H9 (cell line): Measurements from ENCODE around the gene FAM149A. TPM values are rescaled to one million over a fixed set of nuclear protein-coding genes. Genes with fewer than 3 reads are reported as not detected.

Experiments used
- DNase-seq: peaks from one replicate; pipeline ENCODE4 v3.0.0-alpha.2; 2017
- H2AFZ ChIP-seq: one replicate; pipeline ENCODE4 v1.6.1; 2013; ENCODE audit warnings: mild to moderate bottlenecking, low read length, control low read depth, moderate library complexity
- H2AK5ac ChIP-seq: 2 replicates; pipeline ENCODE4 v1.6.1; 2013; ENCODE audit warnings: low read length, control low read depth, mixed read lengths; ENCODE audit not compliant: insufficient read length
- H2BK120ac ChIP-seq: one replicate; pipeline ENCODE4 v1.6.1; 2013; ENCODE audit warnings: low read depth, mild to moderate bottlenecking, low read length, control low read depth, inconsistent platforms; ENCODE audit not compliant: poor library complexity, severe bottlenecking
- H2BK12ac ChIP-seq: 2 replicates; pipeline ENCODE4 v1.6.1; 2013; ENCODE audit warnings: low read length, control low read depth, mixed read lengths, low read depth; ENCODE audit not compliant: insufficient read length
- H2BK15ac ChIP-seq: 2 replicates; pipeline ENCODE4 v1.6.1; 2013; ENCODE audit warnings: low read depth, low read length, control low read depth
- H2BK20ac ChIP-seq: one replicate; pipeline ENCODE4 v1.6.1; 2013; ENCODE audit warnings: low read depth, mild to moderate bottlenecking, low read length, control low read depth, inconsistent platforms; ENCODE audit not compliant: poor library complexity, severe bottlenecking
- H2BK5ac ChIP-seq: 2 replicates; pipeline ENCODE4 v1.6.1; 2013; ENCODE audit warnings: low read length, control low read depth, mixed read lengths; ENCODE audit not compliant: insufficient read length
- H3K14ac ChIP-seq: 2 replicates; pipeline ENCODE4 v1.6.1; 2013; ENCODE audit warnings: low read length, control low read depth; ENCODE audit not compliant: insufficient read depth
- H3K18ac ChIP-seq: 2 replicates; pipeline ENCODE4 v1.6.1; 2013; ENCODE audit warnings: low read depth, mild to moderate bottlenecking, mixed read lengths, low read length, control low read depth; ENCODE audit not compliant: insufficient read length
- H3K23ac ChIP-seq: 2 replicates; pipeline ENCODE4 v1.6.1; 2013; ENCODE audit warnings: low read length, control low read depth, mixed read lengths, low read depth; ENCODE audit not compliant: insufficient read length
- H3K23me2 ChIP-seq: 2 replicates; pipeline ENCODE4 v1.6.1; 2013; ENCODE audit warnings: low read depth, mild to moderate bottlenecking, mixed read lengths, low read length, control low read depth; ENCODE audit not compliant: insufficient read length, poor library complexity, severe bottlenecking
- H3K27ac ChIP-seq: 2 replicates; pipeline ENCODE4 v1.5.1; 2013; ENCODE audit warnings: low read length, control low read depth, mixed read lengths, low read depth; ENCODE audit not compliant: insufficient read length
- H3K27me3 ChIP-seq: 2 replicates; pipeline ENCODE4 v1.6.1; 2013; ENCODE audit warnings: low read length, control low read depth, inconsistent platforms; ENCODE audit not compliant: insufficient read depth
- H3K4ac ChIP-seq: 2 replicates; pipeline ENCODE4 v1.6.1; 2013; ENCODE audit warnings: low read depth, mild to moderate bottlenecking, control low read depth, inconsistent platforms, low read length, moderate library complexity
- H3K4me1 ChIP-seq: 2 replicates; pipeline ENCODE4 v1.6.1; 2013; ENCODE audit warnings: low read length, control low read depth, inconsistent platforms; ENCODE audit not compliant: insufficient read depth
- H3K4me2 ChIP-seq: 2 replicates; pipeline ENCODE4 v1.6.1; 2013; ENCODE audit warnings: low read length, control low read depth, mixed read lengths; ENCODE audit not compliant: insufficient read length, insufficient read depth
- H3K56ac ChIP-seq: 2 replicates; pipeline ENCODE4 v1.6.1; 2013; ENCODE audit warnings: low read depth, mild to moderate bottlenecking, mixed read lengths, low read length, control low read depth; ENCODE audit not compliant: insufficient read length
- H3K79me1 ChIP-seq: 2 replicates; pipeline ENCODE4 v1.6.1; 2013; ENCODE audit warnings: low read depth, mild to moderate bottlenecking, moderate library complexity, low read length, control low read depth, inconsistent platforms; ENCODE audit not compliant: insufficient read depth, poor library complexity, severe bottlenecking
- H3K79me2 ChIP-seq: 2 replicates; pipeline ENCODE4 v1.6.1; 2013; ENCODE audit warnings: low read length, control low read depth, inconsistent platforms; ENCODE audit not compliant: insufficient read depth
- H3K9ac ChIP-seq: 2 replicates; pipeline ENCODE4 v1.6.1; 2013; ENCODE audit warnings: low read length, control low read depth, mixed read lengths; ENCODE audit not compliant: insufficient read length; ENCODE audit errors: extremely low read depth
- H3K9me3 ChIP-seq: one replicate; pipeline ENCODE4 v1.6.1; 2013; ENCODE audit warnings: low read depth, low read length, inconsistent platforms; ENCODE audit not compliant: control insufficient read depth
- H3T11ph ChIP-seq: one replicate; pipeline ENCODE4 v1.6.1; 2013; ENCODE audit warnings: mild to moderate bottlenecking, low read length, control low read depth, inconsistent platforms
- H4K20me1 ChIP-seq: one replicate; pipeline ENCODE4 v1.6.1; 2013; ENCODE audit not compliant: control insufficient read depth, insufficient read length, insufficient read depth
- H4K5ac ChIP-seq: 2 replicates; pipeline ENCODE4 v1.6.1; 2013; ENCODE audit warnings: low read depth, mild to moderate bottlenecking, mixed read lengths, low read length, control low read depth; ENCODE audit not compliant: insufficient read length
- H4K8ac ChIP-seq: replicated peaks from 2 replicates; pipeline ENCODE4 v1.6.1; 2013; ENCODE audit warnings: low read length, control low read depth, mixed read lengths, low read depth; ENCODE audit not compliant: insufficient read length
- H4K91ac ChIP-seq: 2 replicates; pipeline ENCODE4 v1.6.1; 2013; ENCODE audit warnings: low read depth, mild to moderate bottlenecking, moderate library complexity, mixed read lengths, low read length, control low read depth; ENCODE audit not compliant: insufficient read length
- H3K27ac Mint-ChIP-seq, 3 experiments: 2 replicates in 2 of 3; 3 replicates in 1 of 3; pipeline ENCODE4 v1.8.0; 2020 to 2021; ENCODE audit warnings: mixed read lengths in 3 of 3, mild to moderate bottlenecking in 1 of 3, moderate library complexity in 1 of 3
- H3K27me3 Mint-ChIP-seq: 2 replicates; pipeline ENCODE4 v1.8.0; 2021; ENCODE audit warnings: low read depth, mild to moderate bottlenecking, moderate library complexity, mixed read lengths
- H3K36me3 Mint-ChIP-seq, 3 experiments: 2 replicates in 2 of 3; 3 replicates in 1 of 3; pipeline ENCODE4 v1.8.0; 2020 to 2021; ENCODE audit warnings: low read depth in 3 of 3, mixed read lengths in 3 of 3; ENCODE audit not compliant: insufficient read depth in 1 of 3
- H3K4me1 Mint-ChIP-seq, 2 experiments: 2 replicates each; pipeline ENCODE4 v1.8.0; 2020; ENCODE audit warnings: mixed read lengths in 2 of 2
- H3K4me3 Mint-ChIP-seq, 2 experiments: 2 replicates in 1 of 2; 3 replicates in 1 of 2; pipeline ENCODE4 v1.8.0; 2020 to 2021; ENCODE audit warnings: mild to moderate bottlenecking in 2 of 2, mixed read lengths in 2 of 2, moderate library complexity in 1 of 2
- H3K9me3 Mint-ChIP-seq, 2 experiments: 2 replicates in 1 of 2; 3 replicates in 1 of 2; pipeline ENCODE4 v1.8.0; 2020; ENCODE audit warnings: mild to moderate bottlenecking in 2 of 2, mixed read lengths in 2 of 2, moderate library complexity in 1 of 2
- WGBS: extraction: QIAGEN DNeasy Blood & Tissue Kit; methylation state at CpG from one replicate; pipeline ENCODE4 v1.1.7; 2013; ENCODE audit warnings: missing lambda C conversion rate, low lambda C conversion rate, mixed read lengths; ENCODE audit not compliant: insufficient read length; ENCODE audit errors: extremely low coverage; 5-methylcytosine and 5-hydroxymethylcytosine counted together
- total RNA-seq: library from RNA; stranded (reverse); gene quantifications from 2 replicates; pipeline ENCODE4 v1.2.1, GENCODE V29; 2021
- TF ChIP-seq, protein P1 (sequence below): fragments of 200-600 bp; sonication (generic); conservative IDR thresholded peaks from 3 replicates; pipeline ENCODE4 v1.8.0; 2021; ENCODE audit warnings: antibody characterized with exemption, mild to moderate bottlenecking

Gene FAM149A
- total RNA-seq, 1 experiment from 2014 or later = 5.9 TPM

DNA sequence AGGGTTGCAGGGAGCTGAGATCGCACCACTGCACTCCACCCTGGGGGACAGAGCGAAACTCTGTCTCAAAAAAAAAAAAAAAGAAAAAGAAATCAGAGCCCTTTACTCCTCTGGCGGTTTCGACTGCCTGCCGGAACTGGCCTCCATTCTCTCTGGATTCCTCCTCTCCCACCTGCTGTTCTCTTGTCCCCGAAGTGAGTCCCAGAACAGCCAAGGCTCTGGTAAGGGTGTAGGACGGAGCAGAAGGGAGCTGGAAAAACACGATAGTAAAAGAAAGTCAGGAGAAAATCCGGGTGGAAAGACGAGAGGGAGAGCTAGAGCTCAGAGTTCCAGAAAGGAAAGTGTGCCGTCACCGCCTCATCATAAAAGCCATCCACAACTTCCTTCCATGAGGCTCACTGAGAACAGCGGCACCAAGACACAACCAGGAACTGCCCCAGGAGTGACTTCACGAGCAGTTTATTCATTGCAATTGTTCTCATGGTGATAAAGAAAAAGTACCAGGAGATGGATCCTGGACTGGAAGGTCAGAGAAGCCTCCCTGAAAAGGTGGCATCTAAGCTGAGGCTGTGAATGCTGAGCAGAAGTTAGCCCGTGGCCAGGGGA is 23.2 kb upstream of the FAM149A start:
- H3K4me3 Mint-ChIP-seq = peak overlapping the region; percentile 41 to 43

More for the DNA sequence above, 23.2 kb upstream of the FAM149A start:
- Histone ChIP-seq H2BK15ac (no peak overlapping the region), H3K14ac (0 out of 2 replicates have a peak overlapping the region, but pooled peaks have one; percentile 9), H3K27me3 (no peaks in the 10 kb centered on the region), H3T11ph (no peak overlapping the region), H4K20me1 (no peaks in the 10 kb centered on the region), H4K91ac (no peak overlapping the region), H2AK5ac (no peak overlapping the region), H2BK12ac (no peak overlapping the region), H4K8ac (no peak overlapping the region), H3K4me2 (peak overlapping the region; percentile 52), H3K23ac (no peak overlapping the region), H3K56ac (no peak overlapping the region), H2AFZ (no peak overlapping the region), H2BK120ac (no peak overlapping the region), H3K23me2 (no peaks in the 10 kb centered on the region), H4K5ac (peak overlapping the region; percentile 73), H2BK20ac (no peak overlapping the region), H3K4me1 (peaks cover 4% of the 10 kb centered on the region; the same call in 1 of the 2 replicates), H3K9me3 (no peaks in the 10 kb centered on the region), H3K27ac (peak overlapping the region; percentile 83), H3K79me2 (no peaks in the 10 kb centered on the region), H3K79me1 (no peaks in the 10 kb centered on the region), H3K18ac (peak overlapping the region; percentile 87), H2BK5ac (no peak overlapping the region), H3K9ac (no peak overlapping the region), H3K4ac (no peak overlapping the region)
- H3K36me3 Mint-ChIP-seq = peaks cover 0 to 16% (median 2%) of the 10 kb centered on the region in 3 experiments; a peak in 3 of 7 replicates
- peaks cover 0 to 2% of the 10 kb centered on the region in 2 experiments; a peak in 2 of 5 replicates for H3K9me3 Mint-ChIP-seq
- H3K27me3 Mint-ChIP-seq = peaks cover 2% of the 10 kb centered on the region; the same call in 1 of the 2 replicates
- H3K4me1 Mint-ChIP-seq = peaks cover 29 to 39% of the 10 kb centered on the region in 2 experiments
- peak; percentile 81 for DNase-seq
- no CpG with 5 or more reads among the region's 15 CpGs for WGBS
- TF ChIP-seq, protein P1, sequence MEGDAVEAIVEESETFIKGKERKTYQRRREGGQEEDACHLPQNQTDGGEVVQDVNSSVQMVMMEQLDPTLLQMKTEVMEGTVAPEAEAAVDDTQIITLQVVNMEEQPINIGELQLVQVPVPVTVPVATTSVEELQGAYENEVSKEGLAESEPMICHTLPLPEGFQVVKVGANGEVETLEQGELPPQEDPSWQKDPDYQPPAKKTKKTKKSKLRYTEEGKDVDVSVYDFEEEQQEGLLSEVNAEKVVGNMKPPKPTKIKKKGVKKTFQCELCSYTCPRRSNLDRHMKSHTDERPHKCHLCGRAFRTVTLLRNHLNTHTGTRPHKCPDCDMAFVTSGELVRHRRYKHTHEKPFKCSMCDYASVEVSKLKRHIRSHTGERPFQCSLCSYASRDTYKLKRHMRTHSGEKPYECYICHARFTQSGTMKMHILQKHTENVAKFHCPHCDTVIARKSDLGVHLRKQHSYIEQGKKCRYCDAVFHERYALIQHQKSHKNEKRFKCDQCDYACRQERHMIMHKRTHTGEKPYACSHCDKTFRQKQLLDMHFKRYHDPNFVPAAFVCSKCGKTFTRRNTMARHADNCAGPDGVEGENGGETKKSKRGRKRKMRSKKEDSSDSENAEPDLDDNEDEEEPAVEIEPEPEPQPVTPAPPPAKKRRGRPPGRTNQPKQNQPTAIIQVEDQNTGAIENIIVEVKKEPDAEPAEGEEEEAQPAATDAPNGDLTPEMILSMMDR = no peak
- H3K27ac Mint-ChIP-seq = peak overlapping the region; percentile 94 to 98 (median 98)
